Renal cortical epithelial cell (primary cell): Measurements from ENCODE around the gene MRPL24. TPM values are rescaled to one million over a fixed set of nuclear protein-coding genes. Genes with fewer than 3 reads are reported as not detected.

ENCODE experiments used
- DNase-seq: peaks from one replicate; pipeline ENCODE4 v3.0.0-alpha.2; 2011; ENCODE audit warnings: low read depth
- total RNA-seq: library from RNA; depleted of rRNA; stranded (reverse); fragments of >200 nt; gene quantifications from 2 replicates; pipeline ENCODE4 v1.2.3, GENCODE V29; 2014

MRPL24 gene
- total RNA-seq, 1 donor from 2014 or later = 26.3 TPM

DNA sequence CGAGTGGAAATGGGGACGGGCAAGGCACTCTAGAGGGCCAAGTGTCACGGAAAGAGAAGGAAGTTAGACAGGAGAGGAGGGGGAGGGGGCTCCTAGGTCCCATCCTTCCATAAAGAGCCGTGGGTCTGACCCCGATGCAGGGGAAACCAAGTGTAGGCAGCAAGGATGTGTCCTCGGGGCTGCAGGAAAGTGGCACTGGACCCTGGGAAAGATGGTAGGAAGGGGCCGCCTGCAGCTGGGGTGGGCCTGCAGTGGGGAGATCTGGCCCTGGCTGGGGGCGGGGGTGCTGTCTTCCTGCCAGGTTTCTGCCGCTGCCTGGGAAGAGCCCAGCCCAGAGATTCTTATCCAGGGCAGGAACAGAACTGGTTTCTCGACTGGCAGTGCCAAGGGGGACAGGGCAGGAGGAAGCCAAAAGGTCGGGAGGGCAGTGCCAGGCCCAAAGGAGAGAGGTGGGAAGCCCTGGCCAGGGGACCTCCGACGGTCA, 48.4 kb downstream of the MRPL24 start:
- DNase-seq = no peak

DNA sequence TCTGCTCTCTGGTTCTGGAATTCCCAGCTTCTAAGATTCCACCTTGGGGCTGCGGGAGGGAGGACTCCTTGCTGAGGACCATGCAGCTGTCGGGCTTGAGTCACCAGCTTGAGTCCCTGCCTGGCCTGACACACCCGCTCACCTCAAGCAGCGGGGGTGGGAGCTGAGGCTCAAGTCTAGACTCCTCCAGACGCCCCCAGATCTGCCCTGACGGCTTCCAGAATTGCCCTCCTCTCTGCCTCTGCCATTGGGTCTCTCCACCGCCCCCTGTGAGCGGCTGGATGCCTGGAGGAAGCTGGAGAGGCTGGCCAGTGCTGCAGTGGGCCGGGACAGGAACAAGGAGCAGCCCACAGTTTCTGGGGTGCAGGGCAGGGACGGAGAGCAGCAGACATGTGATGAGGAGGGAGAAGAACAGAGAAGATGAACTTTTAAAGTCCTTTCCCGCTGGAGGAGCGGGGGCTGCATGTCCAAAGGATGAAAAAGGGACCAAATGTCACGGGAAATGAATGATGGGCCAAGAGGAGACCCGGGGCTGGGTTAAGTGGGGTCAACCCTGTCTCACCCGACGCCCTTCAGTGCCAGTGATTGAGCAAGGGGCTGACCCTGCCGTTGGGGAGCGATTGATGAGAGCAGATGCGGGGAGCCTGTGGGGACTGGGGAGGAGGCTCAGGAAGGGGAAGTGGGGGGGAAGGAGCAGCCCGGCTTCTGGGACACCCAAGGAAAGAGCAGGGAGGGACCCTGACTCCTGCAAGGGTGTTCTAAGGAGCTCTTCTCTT, 49.0 kb downstream of the MRPL24 start:
- peak; percentile 45 for DNase-seq

DNA sequence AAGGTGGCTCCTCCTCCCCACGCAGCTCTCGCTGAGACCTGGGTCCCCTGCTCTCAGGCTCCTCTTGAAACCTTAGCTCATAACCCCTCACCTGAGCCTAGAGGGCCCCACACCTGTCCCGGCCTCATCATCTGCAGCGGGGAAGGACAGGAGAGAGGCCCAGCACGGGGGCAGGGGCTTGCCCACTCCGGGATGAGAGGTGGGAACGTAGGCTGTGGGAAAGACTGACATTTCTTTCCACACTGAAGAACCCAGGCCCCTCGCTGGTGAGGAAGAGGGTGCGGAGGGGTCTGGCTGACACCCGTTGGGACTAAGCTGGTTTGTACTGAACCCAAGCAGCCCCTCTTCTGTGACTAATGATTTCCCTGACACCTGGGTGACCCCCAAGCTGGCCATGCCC, 49.7 kb downstream of the MRPL24 start:
- no peak for DNase-seq

DNA sequence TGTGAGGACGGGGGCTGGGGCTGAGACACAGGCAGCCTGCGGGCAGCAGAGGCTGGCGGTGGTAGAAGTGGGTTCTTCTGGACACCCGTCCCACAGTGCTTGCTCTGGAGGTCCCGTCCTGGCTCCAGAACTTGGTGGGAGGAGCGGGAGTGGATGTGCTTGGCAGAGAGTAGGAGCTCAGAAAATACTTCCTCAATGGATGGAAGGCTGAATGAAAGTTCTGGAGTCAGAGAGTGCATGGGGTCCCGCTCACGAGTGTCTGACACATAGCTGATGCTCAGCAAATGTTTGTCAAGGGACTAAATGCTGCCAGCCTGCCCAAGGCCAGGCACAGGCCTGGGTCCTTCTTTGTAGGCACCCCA, 50.2 kb downstream of the MRPL24 start:
- no peak for DNase-seq

DNA sequence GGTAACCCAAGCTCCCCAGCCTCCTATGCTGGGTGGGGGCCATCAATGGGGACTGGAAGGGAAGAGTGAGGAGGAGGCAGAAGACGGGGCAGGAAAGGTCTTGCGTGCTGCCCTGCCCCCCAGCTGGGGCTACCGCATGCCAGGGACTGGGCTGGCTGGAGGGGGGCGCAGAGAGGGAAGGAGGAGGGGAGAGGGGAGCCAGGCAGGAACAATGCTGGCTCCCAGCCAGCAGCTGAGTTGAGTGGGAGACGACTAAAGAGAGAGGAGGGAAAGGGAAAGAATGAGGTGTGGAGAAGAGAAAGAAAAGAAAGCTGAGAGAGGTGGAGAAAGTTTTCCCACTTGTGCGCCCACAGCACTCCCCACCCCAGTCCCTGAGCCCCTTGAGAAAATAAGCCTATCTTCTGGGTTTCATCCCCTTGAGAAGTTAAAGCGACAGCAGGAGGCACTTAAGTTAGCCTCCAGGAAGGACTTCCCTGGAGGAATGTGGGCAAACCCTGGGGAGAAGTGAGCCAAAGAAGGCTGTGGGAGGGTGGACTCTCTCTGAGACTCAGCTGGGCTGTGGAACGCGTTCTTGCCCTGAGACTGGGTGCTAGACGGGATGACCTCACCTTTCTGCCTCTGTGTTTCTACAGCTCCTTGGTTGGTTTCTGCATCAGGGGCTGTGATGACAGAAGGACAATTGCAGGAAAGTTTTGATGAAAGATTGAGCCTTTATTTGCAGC, 50.8 kb downstream of the MRPL24 start:
- no peak for DNase-seq

DNA sequence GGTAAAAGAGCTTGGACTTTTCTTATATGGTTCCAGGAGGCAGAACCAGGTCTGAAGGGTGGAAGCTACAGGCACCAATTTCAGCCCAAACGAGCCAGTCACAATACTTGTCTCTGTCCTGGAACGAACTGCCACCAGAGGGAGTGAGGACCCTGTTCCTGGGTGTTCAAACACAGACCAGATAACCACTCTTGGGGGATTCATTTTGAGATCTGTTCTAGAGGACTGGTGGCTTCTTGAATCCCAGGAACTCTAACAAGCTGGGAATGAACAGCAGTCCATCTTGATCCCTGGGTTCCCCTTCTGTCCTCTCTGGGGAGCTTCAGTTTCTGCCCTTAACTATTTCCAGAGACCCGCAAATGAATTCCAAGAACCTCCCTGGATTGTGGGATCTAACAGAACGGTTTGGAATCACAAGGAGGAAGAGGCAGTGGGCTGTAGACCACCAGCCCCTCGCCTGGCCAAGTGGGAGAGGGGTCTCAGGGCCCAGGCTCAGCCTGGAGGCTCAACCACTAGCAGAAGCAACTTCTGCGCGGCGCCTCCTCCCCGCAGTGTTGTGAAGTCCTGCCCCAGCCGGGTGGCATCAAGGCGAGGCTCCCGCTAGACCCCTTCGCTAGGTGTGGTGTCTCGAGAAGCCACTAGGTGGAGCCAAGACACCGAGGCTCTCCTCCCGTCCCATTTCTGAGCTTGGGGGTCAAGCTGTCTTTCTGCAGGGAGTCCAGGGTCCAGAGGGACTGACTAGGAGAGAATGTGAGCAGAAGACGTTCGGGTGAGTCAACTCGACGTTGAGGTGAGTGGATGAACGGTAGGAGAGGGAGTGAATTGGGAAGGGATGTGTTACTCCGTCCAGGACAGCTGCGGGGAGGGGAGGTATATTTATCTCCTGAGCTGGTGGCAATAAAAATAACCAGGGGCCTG, 51.6 kb downstream of the MRPL24 start:
- DNase-seq = peak; percentile 76

Other genes starting within 250 kb of the MRPL24 start
- gene MEF2D, start 240.3 kb downstream of the MRPL24 start, total RNA-seq = 3.8 and 10.0 TPM in 2 replicates
- 1.5 and 14.6 TPM in 2 replicates for gene IQGAP3, start 168.5 kb downstream of the MRPL24 start, total RNA-seq
- gene TTC24, start 161.4 kb downstream of the MRPL24 start, total RNA-seq = not detected in 2 replicates
- gene NAXE, start 149.3 kb downstream of the MRPL24 start, total RNA-seq = 92.9 and 138 TPM in 2 replicates
- gene GPATCH4, start 139.6 kb downstream of the MRPL24 start, total RNA-seq = 13.5 and 33.8 TPM in 2 replicates
- gene HAPLN2, start 121.7 kb downstream of the MRPL24 start, total RNA-seq = not detected in 2 replicates
- gene BCAN, start 99.0 kb downstream of the MRPL24 start, total RNA-seq = 3.7 TPM in 1 of 2 replicates, not detected in the other
- 1.0 and 1.6 TPM in 2 replicates for gene NES, start 63.7 kb downstream of the MRPL24 start, total RNA-seq
- gene CRABP2, start 35.5 kb downstream of the MRPL24 start, total RNA-seq = 1.4 and 8.3 TPM in 2 replicates
- 5.2 and 11.5 TPM in 2 replicates for gene METTL25B, start 12.6 kb downstream of the MRPL24 start, total RNA-seq
- 6.3 and 10.3 TPM in 2 replicates for gene ISG20L2, start 12.3 kb downstream of the MRPL24 start, total RNA-seq
- gene HDGF, start 10.6 kb upstream of the MRPL24 start, total RNA-seq = 249 and 383 TPM in 2 replicates
- 9.4 and 26.2 TPM in 2 replicates for gene PRCC, start 26.4 kb upstream of the MRPL24 start, total RNA-seq
- gene SH2D2A, start 75.8 kb upstream of the MRPL24 start, total RNA-seq = 0.30 TPM in 1 of 2 replicates, not detected in the other
- not detected in 2 replicates for gene INSRR, start 118.0 kb upstream of the MRPL24 start, total RNA-seq
- not detected in 2 replicates for gene NTRK1, start 119.8 kb upstream of the MRPL24 start, total RNA-seq
- gene PEAR1, start 152.6 kb upstream of the MRPL24 start, total RNA-seq = 2.1 and 3.9 TPM in 2 replicates
- gene LRRC71, start 179.5 kb upstream of the MRPL24 start, total RNA-seq = not detected in 2 replicates